Measurements from ENCODE around the gene CEACAM16. TPM values are rescaled to one million over a fixed set of nuclear protein-coding genes. Genes with fewer than 3 reads are reported as not detected.
"Not testable (repeated sequence)": the region's sequence is repeated elsewhere in the genome, so short reads cannot be mapped to it uniquely, and the experiment has no call there.

CEACAM16 gene
- total RNA-seq, 1 experiment from 2014 or later: not detected

DNA sequence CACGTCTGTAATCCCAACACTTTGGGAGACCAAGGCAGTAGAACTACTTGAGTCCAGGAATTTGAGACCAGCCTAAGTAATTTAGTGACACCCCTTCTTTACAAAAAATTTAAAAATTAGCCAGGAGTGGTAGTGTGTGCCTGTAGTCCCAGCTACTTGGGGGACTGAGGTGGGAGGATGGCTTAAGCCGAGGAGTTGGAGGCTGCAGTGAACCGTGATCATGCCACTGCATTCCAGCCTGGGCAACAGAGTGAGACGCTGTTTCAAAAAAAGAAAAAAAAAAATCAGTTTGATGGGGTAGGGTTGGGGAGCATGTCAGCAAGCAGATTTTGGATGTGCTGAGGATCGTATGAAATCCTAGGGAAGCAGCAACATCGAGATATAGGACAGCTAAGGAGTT lies 23.4 kb upstream of the CEACAM16 start:
- DNase-seq (ENCODE audit: low spot score): no peak

DNA sequence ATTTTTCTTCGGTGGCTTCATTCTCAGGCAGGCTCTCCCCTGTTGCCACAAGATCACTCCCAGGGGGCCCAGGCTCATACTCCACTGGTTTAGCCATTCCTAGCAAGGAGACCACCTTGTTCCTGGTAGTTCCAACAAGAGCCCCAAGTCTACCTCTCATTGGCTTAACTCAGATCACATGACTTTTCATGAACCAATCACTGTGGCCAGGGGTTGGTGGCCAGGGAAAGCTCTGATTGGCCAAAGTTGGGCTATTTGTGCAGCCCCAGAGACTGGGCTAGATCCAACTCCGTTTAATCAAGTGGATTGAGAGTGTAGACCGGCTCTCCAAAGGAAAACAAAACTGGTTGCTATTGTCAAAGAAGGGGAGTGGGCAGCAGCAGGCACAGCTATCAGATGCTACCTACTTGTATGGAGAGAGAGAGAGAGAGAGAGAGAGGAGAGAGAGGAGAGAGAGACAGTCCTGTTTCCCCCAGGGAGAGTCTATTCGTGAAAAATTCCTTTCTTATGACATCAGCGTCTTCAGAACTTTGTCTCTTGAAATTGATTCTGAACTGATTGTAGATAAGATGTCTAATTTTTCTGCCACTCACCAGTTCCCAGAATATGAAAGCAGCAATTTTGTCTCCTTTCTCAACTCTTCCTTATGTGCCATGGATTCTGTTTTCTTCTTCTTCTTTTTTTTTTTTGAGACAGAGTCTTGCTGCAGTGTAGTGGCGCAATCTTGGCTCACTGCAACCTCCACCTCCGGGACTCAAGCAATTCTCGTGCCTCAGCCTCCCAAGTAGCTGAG lies 21.7 kb upstream of the CEACAM16 start:
- DNase-seq (ENCODE audit: low spot score): peak; percentile 78

DNA sequence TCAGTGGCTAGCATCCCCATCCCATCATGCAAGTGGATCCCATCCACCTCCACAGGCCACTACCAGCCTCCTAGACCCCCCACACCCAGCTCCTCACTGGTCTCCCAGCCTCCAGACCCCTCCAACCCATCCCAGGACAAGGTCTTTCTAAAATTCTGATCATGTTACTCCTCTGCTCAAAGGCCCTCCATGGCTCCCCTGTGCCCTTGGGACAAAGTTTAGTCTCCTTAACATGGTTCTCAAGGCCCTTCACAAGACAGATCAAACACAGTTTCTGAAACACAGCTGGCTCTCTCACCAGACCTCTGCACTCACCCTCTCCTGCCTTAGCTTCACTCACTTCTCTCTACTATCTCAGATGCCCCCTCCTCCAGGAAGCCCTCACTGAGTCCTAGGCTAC lies 18.4 kb upstream of the CEACAM16 start:
- no peak for DNase-seq (ENCODE audit: low spot score)

DNA sequence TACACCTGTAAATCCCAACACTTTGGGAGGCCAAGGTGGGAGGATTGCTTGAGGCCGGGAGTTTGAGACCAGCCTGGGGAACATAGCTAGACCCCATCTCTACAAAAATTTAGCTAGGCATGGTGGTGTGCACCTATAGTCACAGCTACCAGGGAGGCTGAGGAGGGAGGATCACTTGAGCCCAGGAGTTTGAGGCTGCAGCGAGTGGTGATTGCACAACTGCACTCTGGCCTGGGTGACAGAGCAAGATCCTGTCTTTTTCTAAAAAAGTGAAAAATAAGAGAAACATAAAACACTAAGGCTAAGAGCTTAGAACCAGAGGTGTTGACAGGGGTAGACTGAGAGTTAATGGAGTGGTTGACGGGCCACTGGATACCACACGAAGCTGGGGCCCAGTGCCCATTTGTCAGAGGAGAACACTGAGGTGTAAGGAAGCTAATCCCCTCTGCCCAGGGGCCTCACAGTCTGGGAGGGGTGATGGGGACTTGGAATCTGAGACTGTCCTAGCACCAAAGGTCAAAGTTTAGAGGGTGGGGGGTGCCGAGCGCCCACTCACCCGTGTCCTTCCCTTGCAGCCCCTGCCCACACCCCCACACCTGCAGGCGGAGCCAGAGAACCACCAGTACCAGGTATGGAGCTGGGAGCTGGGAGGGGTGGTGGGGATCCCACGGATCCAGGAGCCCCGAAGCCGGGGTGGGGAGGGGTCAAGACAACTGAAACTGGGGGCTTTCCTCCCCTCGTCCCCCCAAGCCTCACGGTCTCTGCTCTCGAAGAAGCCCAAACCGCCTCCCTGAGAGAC lies 16.8 kb upstream of the CEACAM16 start:
- no peak for DNase-seq (ENCODE audit: low spot score)

DNA sequence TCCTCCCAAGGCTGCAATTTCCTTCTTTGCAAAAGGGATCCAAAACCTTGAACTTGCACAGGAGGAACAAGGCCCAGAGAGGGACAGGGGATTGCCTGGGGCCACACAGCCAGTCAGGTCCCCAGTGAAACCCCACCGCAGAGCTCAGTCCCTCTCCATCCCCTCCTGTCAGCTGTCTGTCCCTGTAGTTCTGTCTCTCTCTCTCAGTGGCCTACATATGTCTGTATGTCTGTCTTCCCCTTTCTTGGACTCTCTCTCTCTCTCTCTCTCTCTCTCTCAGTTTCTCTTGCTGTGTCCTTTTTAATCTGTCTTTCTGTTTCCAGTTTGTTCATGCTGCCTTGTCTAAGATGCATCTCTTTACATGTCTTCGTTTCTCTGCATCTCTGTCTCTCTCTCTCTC lies 16.1 kb upstream of the CEACAM16 start:
- DNase-seq (ENCODE audit: low spot score): no peak

- no peak for DNase-seq (ENCODE audit: low spot score)
Measured at GRCh38 chr19:44683434-44684210, 15.3 kb upstream of the CEACAM16 start.

GRCh38 chr19:44684396-44684795 lies 14.6 kb upstream of the CEACAM16 start:
- not testable (repeated sequence) for DNase-seq (ENCODE audit: low spot score)

GRCh38 chr19:44684892-44685863 lies 13.8 kb upstream of the CEACAM16 start:
- peak; percentile 97 for DNase-seq (ENCODE audit: low spot score)

GRCh38 chr19:44685877-44686276 lies 13.1 kb upstream of the CEACAM16 start:
- DNase-seq (ENCODE audit: low spot score): peak; percentile 80

DNA sequence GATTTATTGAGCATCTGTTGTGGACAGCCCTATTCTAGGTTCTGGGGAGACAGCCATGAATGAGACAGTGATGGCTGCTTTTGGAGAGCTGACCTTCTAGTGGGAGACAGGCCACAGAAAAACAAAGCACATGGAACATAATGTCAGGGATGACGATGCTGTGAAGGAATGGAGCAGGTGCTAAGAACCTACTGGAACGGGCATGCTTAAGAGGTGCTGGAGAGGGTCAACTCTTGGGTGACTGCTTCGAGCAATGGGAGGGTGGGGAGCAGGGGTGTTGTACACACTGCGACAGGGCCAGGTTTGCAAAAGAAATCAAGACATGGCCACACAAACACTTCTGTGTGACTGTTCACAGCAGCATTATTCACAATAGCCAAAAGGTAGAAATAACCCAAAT lies 12.1 kb upstream of the CEACAM16 start:
- no peak for DNase-seq (ENCODE audit: low spot score)

GRCh38 chr19:44687888-44688287 lies 11.1 kb upstream of the CEACAM16 start:
- no peak for DNase-seq (ENCODE audit: low spot score)

GRCh38 chr19:44689290-44690130 lies 9.4 kb upstream of the CEACAM16 start:
- peak; percentile 50 for DNase-seq (ENCODE audit: low spot score)

DNA sequence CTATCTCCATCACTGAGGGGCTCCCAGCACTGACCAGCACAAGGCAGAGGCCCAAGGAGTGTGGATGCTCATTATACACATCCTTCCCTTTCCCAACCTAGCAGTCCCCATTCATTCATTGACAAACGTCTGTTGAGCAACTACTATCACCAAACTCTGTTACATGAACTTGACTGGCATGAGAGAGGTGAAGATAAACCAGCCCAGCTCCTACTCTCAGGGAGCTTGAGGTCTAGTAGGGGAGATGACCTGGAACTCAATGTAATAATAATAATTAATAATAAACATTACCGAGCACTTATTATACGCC lies 8.9 kb upstream of the CEACAM16 start:
- DNase-seq (ENCODE audit: low spot score): no peak

- no peak for DNase-seq (ENCODE audit: low spot score)
Measured at GRCh38 chr19:44692379-44692721, 6.6 kb upstream of the CEACAM16 start.

DNA sequence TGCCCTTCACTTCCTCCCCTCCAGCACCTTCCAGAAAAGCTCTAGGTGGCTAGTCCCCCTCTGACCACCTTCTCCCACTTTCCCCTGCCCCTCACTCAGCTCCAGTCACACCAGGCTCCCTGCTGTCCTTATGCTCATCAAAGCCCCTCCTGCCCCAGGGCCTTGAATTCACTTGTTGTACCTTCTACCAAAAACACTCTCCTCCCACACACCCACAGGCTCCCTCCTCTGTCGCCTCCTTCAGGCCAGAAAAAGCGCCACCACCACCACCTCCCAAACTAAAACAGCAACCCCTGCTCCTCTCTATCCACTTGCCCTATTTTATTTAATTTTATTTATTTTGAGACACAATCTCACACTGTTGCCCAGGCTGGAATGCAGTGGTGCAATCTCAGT lies 4.8 kb upstream of the CEACAM16 start:
- DNase-seq (ENCODE audit: low spot score): no peak

DNA sequence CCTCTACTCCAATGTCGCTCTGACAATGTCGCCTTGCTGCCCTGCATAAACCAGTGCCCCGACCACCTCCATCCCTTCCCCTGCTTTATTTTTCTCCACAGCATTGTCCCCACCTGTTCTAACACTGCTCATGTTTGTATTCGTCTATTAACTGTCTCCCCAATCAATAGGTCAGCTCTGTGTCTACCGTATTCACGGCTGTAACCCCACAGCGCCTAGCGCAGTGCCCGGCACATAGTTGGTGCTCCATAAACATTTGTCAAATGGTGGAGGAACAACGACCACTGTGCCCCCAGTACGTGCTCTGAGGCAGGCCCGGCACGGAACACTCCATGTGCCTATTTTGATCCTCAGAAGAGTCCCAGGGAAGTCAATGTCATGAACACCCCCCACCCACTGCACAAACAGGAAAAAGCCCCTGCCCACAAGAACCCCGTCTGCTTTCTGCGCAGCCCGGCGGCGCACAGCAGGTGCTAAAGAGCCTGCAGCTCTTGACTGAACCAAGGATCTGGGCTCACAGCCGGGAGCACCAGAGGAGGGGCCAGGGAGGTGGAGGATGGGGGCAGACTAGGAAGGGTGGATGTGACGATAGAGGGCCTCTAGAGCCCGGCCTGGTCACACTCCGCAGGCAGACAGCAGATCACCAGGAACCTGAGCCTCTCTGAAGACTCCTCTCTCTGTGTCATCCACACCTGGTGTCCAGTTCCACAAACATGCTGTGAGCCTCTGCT lies 1.8 kb upstream of the CEACAM16 start:
- DNase-seq (ENCODE audit: low spot score): no peak

DNA sequence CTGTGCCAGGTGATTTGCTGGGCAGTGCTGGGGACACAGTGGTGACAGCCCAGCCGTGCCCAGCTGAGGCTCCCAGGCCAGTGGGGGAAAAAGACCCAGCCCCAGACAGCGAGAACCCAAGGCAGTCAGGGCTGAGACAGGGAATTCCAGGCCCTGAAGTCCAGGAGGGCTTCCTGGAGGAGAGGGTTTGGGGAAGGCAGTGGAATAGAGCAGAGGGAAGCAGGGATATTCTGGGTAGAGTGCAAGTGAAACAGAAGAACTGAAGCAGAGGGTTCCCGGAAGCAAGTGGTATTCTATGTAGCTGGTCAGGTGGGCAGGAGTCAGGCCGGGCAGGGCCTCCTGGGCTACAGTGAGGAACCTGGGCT lies 1.3 kb upstream of the CEACAM16 start:
- no peak for DNase-seq (ENCODE audit: low spot score)

DNA sequence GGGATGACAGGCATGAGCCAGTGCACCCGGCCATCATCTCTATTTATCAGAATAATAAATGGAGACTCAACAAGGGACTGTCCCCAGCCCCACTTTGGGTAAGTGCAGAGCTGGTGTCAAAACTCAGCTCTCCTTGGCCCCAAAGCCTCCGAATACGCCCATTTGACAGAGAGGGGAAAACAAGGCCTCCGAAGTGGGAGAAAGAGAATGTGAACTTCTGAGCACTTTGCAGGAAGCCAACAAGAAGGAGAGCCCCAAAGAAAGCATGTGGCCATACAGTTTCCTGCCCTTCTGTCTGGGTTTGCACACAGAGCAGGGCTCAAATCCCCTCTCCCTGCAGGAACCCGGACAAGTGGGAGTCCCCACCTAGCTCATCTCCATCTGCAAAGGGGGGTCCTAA lies 1.6 kb downstream of the CEACAM16 start:
- no peak for DNase-seq (ENCODE audit: low spot score)

DNA sequence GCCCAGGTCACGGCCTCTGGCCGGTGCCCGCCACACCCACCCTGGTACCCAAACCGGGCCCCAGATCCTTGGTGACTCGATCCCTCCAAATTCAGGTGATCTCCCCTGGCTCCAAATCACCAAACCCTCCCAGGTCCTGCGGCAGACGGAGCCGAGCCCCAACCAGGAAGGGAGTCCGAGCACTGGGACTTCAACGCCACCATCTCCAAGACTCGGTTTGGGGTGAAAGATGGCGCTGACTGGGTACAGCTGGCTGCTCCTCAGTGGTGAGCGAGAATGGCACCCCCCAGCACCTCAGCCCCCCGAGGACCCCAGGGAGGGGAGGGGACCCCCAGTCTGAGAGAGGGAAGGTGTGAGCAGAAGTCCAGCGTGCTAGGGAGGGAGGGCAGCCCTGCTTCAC lies 2.3 kb downstream of the CEACAM16 start:
- DNase-seq (ENCODE audit: low spot score): no peak
